HCT116 (cell line): Measurements from ENCODE around the gene IL19. TPM values are rescaled to one million over a fixed set of nuclear protein-coding genes. Genes with fewer than 3 reads are reported as not detected.

Source experiments
- ATAC-seq: fragments of 200-7000 bp; cut with Tn5 transposase; 2 replicates; pipeline ENCODE4 v1.9.1; 2020; ENCODE audit warnings: mild to moderate bottlenecking, moderate library complexity
- BruUV-seq: library from RNA; stranded (reverse); fragments of 400-500 nt; replicated peaks from 2 replicates; lab custom pipeline; 2021; lab: Mats Ljungman, UMichigan
- CTCF ChIA-PET: fragments of 300-600 bp; sonication (Branson Sonifier 250); formaldehyde crosslinking; loops from one replicate; lab custom pipeline; 2021; ENCODE audit warnings: antibody characterized with exemption; lab: Charles Lee
- POLR2A ChIA-PET: fragments of 300-600, 350-600 bp; sonication (Branson Sonifier 250); formaldehyde crosslinking; loops from one replicate; lab custom pipeline; 2021; ENCODE audit warnings: antibody characterized with exemption; lab: Charles Lee
- RAD21 ChIA-PET, 2 experiments: fragments of 300-600 bp; sonication (Branson Sonifier 250); formaldehyde crosslinking; loops; one replicate each; lab custom pipeline; 2023; ENCODE audit warnings: low total read pairs in 2 of 2; ENCODE audit not compliant: uncharacterized antibody in 2 of 2, unreplicated experiment in 2 of 2, low non-redundant PET in 1 of 2; lab: Charles Lee
- DNase-seq: peaks from one replicate; pipeline ENCODE4 v3.0.0-alpha.2; 2010; ENCODE audit warnings: low read depth, low spot score
- H2AFZ ChIP-seq: fragments of 200-600 bp; shearing (Covaris generic), sonication (generic); 2 replicates; pipeline ENCODE4 v1.6.1; 2017; ENCODE audit warnings: low read depth, mixed run types, mixed read lengths, antibody characterized with exemption, low read length; ENCODE audit not compliant: poor library complexity, severe bottlenecking
- H3K27ac ChIP-seq: 2 replicates; pipeline ENCODE4 v1.5.1; 2012; ENCODE audit warnings: low read depth, low read length
- H3K27me3 ChIP-seq: fragments of 200-600 bp; sonication (generic); 2 replicates; pipeline ENCODE4 v1.6.1; 2016; ENCODE audit warnings: mixed run types, low read length, mixed read lengths; ENCODE audit not compliant: insufficient read depth
- H3K36me3 ChIP-seq, 2 experiments: fragments of 200-500 bp in 1 of 2; fragments of 200-600 bp in 1 of 2; sonication (Bioruptor generic) in 1 of 2; sonication (generic) in 1 of 2; 2 replicates each; pipeline versions ENCODE4 v1.5.1 to v1.6.1; 2014 to 2016; ENCODE audit warnings: low read length in 2 of 2, inconsistent platforms in 1 of 2, mixed read lengths in 1 of 2, mixed run types in 1 of 2; ENCODE audit not compliant: insufficient read depth in 2 of 2, control insufficient read depth in 1 of 2
- H3K4me1 ChIP-seq, 2 experiments: fragments of 200-600 bp in 1 of 2; sonication (generic) in 1 of 2; 2 replicates each; pipeline versions ENCODE4 v1.5.1 to v1.6.1; 2012 to 2017; ENCODE audit warnings: low read length in 2 of 2, inconsistent platforms in 1 of 2, mild to moderate bottlenecking in 1 of 2, mixed read lengths in 1 of 2, mixed run types in 1 of 2, moderate library complexity in 1 of 2; ENCODE audit not compliant: insufficient read depth in 2 of 2, control insufficient read depth in 1 of 2
- H3K4me2 ChIP-seq: fragments of 200-600 bp; sonication (generic); 2 replicates; pipeline ENCODE4 v1.6.1; 2017; ENCODE audit warnings: mixed run types, low read length, mixed read lengths
- H3K4me3 ChIP-seq, 2 experiments: fragments of 200-600 bp in 1 of 2; sonication (generic) in 1 of 2; replicated peaks in 1 of 2; 2 replicates each; pipeline ENCODE4 v1.5.1; 2011 to 2016; ENCODE audit warnings: low read length in 2 of 2, control low read depth in 1 of 2, low read depth in 1 of 2, mild to moderate bottlenecking in 1 of 2, mixed read lengths in 1 of 2, mixed run types in 1 of 2
- H3K79me2 ChIP-seq: fragments of 200-600 bp; sonication (generic); 2 replicates; pipeline ENCODE4 v1.6.1; 2017; ENCODE audit warnings: mild to moderate bottlenecking, mixed run types, low read length, moderate library complexity, mixed read lengths; ENCODE audit not compliant: insufficient read depth
- H3K9ac ChIP-seq: fragments of 200-600 bp; sonication (generic); 2 replicates; pipeline ENCODE4 v1.6.1; 2016; ENCODE audit warnings: low read length, mixed read lengths
- H3K9me2 ChIP-seq: fragments of 200-600 bp; sonication (generic), shearing (Covaris generic); 2 replicates; pipeline ENCODE4 v1.6.1; 2017; ENCODE audit warnings: mixed run types, mild to moderate bottlenecking, moderate library complexity; ENCODE audit not compliant: insufficient read depth
- H3K9me3 ChIP-seq, 2 experiments: fragments of 200-500 bp in 1 of 2; fragments of 200-600 bp in 1 of 2; sonication (Bioruptor generic) in 1 of 2; sonication (generic) in 1 of 2; 2 replicates each; pipeline ENCODE4 v1.6.1; 2014 to 2017; ENCODE audit warnings: low read length in 2 of 2, mixed read lengths in 2 of 2, inconsistent platforms in 1 of 2, low read depth in 1 of 2, mild to moderate bottlenecking in 1 of 2, mixed run types in 1 of 2, moderate library complexity in 1 of 2; ENCODE audit not compliant: control insufficient read depth in 1 of 2, insufficient read depth in 1 of 2
- H4K20me1 ChIP-seq: fragments of 200-600 bp; sonication (generic), shearing (Covaris generic); 2 replicates; pipeline ENCODE4 v1.6.1; 2017; ENCODE audit warnings: mixed run types, mild to moderate bottlenecking, moderate library complexity; ENCODE audit not compliant: insufficient read depth
- ATF3 ChIP-seq: IDR thresholded peaks from 2 replicates; pipeline ENCODE4 v1.6.1; 2012
- CEBPB ChIP-seq: IDR thresholded peaks from 2 replicates; pipeline ENCODE4 v1.6.1; 2012; ENCODE audit warnings: low read depth
- CTCF ChIP-seq, 3 experiments: fragments of 200-600 bp in 1 of 3; sonication (generic) in 1 of 3; IDR thresholded peaks in 2 of 3; conservative IDR thresholded peaks in 1 of 3; 2 replicates each; pipeline ENCODE4 v1.5.1; 2012 to 2017; ENCODE audit warnings: low read depth in 2 of 3, low read length in 2 of 3, antibody characterized with exemption in 1 of 3, borderline replicate concordance in 1 of 3, control low read depth in 1 of 3, mild to moderate bottlenecking in 1 of 3, mixed read lengths in 1 of 3, mixed run types in 1 of 3, moderate library complexity in 1 of 3; ENCODE audit not compliant: insufficient read depth in 1 of 3
- ELF1 ChIP-seq: IDR thresholded peaks from 2 replicates; pipeline ENCODE4 v1.6.1; 2012; ENCODE audit warnings: low read depth, borderline replicate concordance
- EZH2phosphoT487 ChIP-seq: fragments of 200-600 bp; IDR thresholded peaks from 2 replicates; pipeline ENCODE4 v1.6.1; 2018; ENCODE audit warnings: antibody characterized with exemption, borderline replicate concordance
- POLR2A ChIP-seq: IDR thresholded peaks from 2 replicates; pipeline ENCODE4 v1.7.0; 2011; ENCODE audit warnings: borderline replicate concordance; ENCODE audit not compliant: insufficient read depth, insufficient read length; ENCODE audit errors: extremely low read depth
- RAD21 ChIP-seq: IDR thresholded peaks from 2 replicates; pipeline ENCODE4 v1.6.1; 2012; ENCODE audit warnings: low read depth, mild to moderate bottlenecking
- ZFX ChIP-seq: fragments of 450-650 bp; IDR thresholded peaks from 2 replicates; pipeline ENCODE4 v1.6.1; 2017
- intact Hi-C: fragments of 100-400 bp; cut with micrococcal nuclease; formaldehyde crosslinking; loops from 2 replicates; pipeline ENCODE4 v1.10.0; 2022
- total RNA-seq: library from RNA; stranded (reverse); gene quantifications from one replicate; pipeline ENCODE4 v1.2.1, GENCODE V29; 2021; ENCODE audit not compliant: unreplicated experiment

Gene IL19
- total RNA-seq, 1 experiment from 2014 or later: not detected

GRCh38 chr1:206809504-206810084 lies 39.0 kb downstream of the IL19 start:
- RAD21 ChIA-PET: interaction anchor here (0.8 to 1.8 kb wide), 5 partner anchors 102 to 174 kb away, joined by 3 to 9 read pairs (median 5); no protein-coding TSS in a partner anchor
- Histone ChIP-seq H3K27me3 (peaks cover 11% of the 10 kb centered on the region), H3K9ac (no peak overlapping the region), H4K20me1 (no peaks in the 10 kb centered on the region), H3K4me3 (no peak overlapping the region), H3K36me3 (no peaks in the 10 kb centered on the region), H3K9me2 (no peaks in the 10 kb centered on the region), H3K4me1 (no peaks in the 10 kb centered on the region), H3K9me3 (peaks cover 0 to 7% of the 10 kb centered on the region in 2 experiments; a peak in 1 of 4 replicates), H3K4me2 (no peak overlapping the region), H2AFZ (no peak overlapping the region), H3K27ac (no peak overlapping the region), H3K79me2 (no peaks in the 10 kb centered on the region)
- BruUV-seq: no TSS peak
- POLR2A ChIA-PET: no interaction called here
- TF ChIP-seq ELF1: no peak
- TF ChIP-seq CTCF (IDR thresholded peaks at IDR 0.05 in 2 of 3, conservative IDR thresholded peaks at IDR 0.05 in 1 of 3; ENCODE audit: borderline replicate concordance in 1 of 3, insufficient read depth in 1 of 3, low read depth in 2 of 3, low read length in 2 of 3): peak; percentile 61 to 70 (median 69); a peak in 5 of 6 replicates
- TF ChIP-seq ZFX: no peak
- no peak for TF ChIP-seq EZH2phosphoT487
- TF ChIP-seq CEBPB: peak; percentile 39; the same call in 1 of the 2 replicates
- TF ChIP-seq ATF3: no peak
- TF ChIP-seq POLR2A: no peak
- peak; percentile 64 for TF ChIP-seq RAD21
- DNase-seq (peak; percentile 23), ATAC-seq (peak; percentile 80)
- CTCF ChIA-PET: interaction anchor here (1.4 to 3.4 kb wide), 6 partner anchors 10 to 172 kb away, joined by 4 to 26 read pairs (median 14); no protein-coding TSS in a partner anchor
- intact Hi-C loops: loop anchor here (5.0 kb wide), 1 partner anchor 103 kb away; no protein-coding TSS in a partner anchor
